Activated CD4-positive, alpha-beta T cell treated with anti-CD3 and anti-CD28 coated beads for 48 hours (primary cell): ENCODE data around the gene HSD11B2.
A peak's percentile ranks its signal among the peaks of the same experiment; 100 is the strongest.

Experiments
- DNase-seq: peaks from one replicate; pipeline ENCODE4 v3.0.0-alpha.2; 2020

HSD11B2 gene

GRCh38 chr16:67430977-67431774 lies at the start of gene HSD11B2:
TSS of gene HSD11B2 (plus strand) at chr16:67431121. CDS start at chr16:67431249, 128 bp downstream.
- DNase-seq: peak; percentile 22

DNA sequence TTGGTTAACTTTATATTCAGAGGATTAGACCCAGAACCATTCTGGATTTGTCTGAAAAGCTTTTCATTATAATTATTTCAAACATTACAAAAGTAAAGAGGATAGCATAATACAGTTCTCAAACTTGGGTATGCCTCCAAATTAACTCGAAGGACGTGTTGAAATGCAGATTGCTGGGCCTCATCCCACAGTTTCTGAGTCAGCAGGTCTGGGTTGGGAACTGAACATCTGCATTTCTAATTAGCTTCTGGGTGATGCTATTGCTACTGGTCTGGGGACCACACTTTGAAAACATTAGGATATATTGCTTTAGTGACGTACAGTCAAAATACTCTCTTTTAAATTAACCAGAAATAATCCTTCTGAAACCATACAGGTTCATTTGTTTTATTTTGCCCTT lies 47.6 kb upstream of the HSD11B2 start:
- DNase-seq: no peak

DNA sequence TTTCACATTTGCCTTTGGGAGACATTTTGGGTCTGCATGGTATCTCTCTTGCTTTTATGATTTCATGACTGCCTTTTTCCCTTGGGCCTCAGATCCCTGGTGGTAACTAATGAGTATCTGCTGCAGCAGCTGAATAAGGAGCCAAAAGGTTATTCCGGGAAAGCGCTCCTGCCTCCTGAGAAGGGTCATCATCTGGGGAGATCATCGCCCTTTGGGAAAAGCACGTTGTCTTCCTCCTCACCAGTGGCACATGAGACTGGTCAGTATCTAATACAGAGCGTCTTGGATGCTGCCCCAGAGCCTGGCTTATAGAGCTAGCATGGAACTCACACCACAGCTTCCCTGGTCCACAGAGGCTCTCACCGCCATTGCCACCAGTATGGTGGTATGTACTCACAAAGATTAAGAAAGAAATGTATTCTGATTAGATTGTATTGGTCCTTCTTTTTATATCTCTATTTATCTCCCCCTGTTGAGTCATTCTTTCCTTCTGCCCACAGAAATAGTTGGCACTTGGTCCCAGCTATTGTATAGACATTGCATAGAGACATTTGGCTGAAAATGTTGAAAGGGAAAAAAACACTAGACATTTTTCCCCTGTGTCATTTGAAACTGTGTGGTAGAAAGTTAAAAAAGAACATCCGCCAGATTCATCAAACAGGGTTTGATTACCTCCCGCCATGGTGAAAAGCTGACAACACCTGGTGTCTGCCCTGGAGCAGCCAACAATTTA lies 46.0 kb upstream of the HSD11B2 start:
- no peak for DNase-seq

DNA sequence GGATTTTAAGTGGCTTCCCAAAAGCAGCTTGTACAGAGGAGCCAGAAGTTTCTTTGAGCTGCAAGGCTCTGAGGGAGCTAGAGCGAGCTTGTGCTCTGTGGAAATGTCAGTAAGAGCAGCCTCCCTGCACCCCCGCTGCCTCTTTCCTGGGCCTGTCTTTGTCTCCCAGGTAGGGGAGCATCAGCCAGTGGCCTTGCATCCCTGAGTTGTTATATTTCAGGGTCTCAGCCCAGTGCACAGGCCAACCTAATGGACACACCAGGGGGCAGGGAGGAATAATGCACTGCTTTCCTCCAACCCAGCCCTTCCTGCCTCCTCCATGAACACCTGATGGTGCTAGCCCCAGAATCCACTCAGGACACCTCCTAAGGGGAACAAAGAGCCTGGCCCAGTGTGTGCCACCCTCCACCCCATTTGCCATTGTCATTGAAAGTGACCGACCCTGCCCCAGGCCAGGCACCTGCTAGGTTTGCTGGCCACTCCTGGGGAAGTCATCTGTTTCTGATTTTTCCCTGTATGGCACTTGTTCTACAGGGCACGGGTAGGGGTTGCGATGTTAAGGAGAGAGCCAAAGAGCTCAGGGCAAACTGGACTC lies 44.0 kb upstream of the HSD11B2 start:
- DNase-seq: no peak

DNA sequence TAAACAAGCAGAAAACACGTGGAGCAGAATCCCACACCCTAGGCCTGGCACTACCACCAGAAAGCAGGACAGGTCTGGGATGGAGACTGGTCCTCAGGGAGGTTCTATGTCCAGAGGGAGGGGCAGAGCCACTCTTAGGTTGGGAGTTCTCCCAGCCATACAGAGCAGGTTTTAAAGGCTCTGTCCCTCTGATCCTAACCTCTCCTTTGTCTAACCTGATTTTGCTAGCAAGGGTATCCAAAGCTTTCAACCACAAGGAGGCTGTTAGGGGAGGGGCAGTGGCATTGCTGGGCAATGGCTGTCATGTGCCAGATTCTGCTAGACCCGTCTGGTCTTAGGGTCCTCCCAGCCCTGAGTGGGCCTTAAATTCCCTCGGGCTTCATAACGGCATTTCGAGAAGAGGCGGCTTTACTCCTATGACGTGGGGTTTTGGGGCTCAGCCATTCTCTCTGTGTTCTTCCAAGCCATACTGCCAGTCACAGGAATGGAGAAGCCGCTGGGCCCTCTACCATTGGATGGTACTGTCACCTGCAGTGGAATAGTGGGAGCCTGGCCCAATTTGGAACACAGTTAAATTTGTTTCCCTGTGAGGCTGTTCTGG lies 43.3 kb upstream of the HSD11B2 start:
- no peak for DNase-seq

DNA sequence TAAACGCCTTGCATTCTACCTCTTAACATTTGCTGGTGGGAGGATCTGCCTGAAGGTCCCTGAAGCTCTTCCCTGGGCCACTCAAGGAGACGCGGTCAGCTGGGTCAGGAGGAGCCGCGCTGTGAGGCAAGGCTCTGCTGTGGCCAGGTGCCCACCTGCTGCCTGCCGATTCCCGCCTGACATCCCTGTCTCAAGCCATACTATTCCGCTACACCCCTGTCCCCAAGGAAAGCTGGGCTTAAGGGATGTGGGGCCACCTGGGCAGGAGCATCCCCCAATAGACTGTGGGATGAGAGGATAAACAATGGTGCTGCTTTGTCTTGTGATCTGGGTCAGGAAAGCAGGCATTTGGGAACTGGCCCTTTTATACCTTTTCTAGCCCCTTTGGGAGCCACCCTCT lies 42.7 kb upstream of the HSD11B2 start:
- no peak for DNase-seq

DNA sequence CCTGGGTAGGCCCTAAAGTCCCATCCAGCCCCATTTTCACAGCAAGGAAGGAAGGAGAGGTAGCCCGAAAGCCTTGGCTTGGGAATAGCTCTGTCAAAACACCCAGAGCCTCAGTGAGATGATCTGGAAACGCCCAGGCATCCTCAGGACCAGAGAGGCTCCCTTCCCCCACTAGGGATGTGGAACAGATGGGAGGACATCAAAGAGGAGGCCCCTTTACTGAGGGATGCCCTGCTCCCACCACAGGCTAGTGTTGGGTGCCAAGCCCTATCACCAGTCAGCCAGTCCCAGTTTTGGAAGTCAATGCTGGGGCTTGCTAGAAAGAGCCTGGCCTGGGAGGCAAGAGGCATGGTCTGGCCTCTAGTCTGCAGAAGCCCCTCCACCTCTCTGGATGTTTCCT lies 42.3 kb upstream of the HSD11B2 start:
- DNase-seq: no peak

DNA sequence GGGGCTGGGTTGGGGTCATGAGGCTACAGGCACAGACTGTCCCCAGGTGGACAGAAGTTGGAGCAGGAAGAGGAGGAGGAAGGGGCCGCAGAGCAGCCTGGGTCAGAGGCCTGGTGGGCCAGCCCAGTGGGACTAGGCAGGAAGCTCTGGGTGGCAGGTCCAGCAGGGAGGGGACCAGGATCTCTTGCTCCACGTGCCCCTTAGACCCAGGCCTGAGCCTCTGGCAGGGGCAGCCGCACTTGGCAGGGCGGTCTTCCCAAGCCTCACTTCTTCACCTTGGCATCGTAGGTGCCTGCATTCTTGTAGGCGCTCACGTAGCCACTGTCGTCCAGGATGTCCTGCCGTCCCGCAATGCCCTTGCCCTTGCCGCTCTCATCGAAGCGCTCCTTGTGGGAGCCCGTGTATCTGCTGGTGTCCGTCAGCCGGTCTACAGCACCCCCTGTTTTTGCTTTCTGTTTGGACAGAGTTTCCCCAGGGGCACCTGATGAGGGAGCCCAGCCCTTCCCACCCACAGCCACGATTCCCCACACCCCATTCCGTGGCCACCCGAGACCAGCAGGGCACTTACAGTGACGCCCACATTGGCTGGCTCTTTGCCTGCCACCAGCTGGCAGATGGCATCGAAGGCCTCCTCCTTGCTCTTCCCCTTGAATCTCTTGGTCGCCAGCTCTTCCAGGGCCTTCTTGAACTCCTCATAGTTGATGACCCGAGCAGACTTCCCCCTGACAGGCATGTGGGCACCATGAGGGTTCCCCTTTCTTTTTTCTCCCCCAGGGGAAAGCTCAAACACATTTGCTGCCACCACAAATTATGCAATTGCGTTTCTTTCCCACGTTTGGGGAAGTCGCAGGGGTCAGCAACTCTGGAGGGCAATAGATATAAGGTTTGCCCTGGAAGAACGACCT lies 40.8 kb upstream of the HSD11B2 start:
- DNase-seq: no peak

DNA sequence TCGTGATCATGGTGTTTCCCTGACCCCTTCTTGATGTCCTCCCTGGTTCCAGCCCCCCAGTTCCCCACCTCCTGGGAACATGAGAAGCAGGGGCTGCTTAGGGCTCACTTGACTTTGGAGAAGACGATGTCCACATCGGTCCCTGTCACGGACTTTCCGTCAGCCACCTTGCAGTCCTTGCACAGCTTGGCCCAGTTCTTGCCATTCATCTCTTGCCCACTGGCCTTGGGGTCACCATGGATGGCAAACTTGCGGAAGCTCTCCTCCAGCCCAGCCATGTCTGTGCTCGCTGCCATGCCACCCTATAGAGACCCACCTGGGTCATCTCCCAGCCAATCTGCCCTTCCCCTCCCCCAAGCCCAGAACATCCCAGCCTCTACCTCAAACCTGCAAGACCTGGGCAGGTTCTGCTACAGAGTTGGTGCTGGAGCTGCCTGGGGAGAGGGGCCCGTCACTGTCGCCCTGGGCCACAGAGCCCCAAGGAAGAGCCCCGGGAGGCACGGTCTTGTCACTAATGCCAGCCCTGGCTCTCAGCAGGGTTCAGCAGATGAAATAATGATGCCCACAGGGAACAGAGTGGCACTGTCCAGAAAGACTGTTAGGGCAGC lies 40.0 kb upstream of the HSD11B2 start:
- no peak for DNase-seq

DNA sequence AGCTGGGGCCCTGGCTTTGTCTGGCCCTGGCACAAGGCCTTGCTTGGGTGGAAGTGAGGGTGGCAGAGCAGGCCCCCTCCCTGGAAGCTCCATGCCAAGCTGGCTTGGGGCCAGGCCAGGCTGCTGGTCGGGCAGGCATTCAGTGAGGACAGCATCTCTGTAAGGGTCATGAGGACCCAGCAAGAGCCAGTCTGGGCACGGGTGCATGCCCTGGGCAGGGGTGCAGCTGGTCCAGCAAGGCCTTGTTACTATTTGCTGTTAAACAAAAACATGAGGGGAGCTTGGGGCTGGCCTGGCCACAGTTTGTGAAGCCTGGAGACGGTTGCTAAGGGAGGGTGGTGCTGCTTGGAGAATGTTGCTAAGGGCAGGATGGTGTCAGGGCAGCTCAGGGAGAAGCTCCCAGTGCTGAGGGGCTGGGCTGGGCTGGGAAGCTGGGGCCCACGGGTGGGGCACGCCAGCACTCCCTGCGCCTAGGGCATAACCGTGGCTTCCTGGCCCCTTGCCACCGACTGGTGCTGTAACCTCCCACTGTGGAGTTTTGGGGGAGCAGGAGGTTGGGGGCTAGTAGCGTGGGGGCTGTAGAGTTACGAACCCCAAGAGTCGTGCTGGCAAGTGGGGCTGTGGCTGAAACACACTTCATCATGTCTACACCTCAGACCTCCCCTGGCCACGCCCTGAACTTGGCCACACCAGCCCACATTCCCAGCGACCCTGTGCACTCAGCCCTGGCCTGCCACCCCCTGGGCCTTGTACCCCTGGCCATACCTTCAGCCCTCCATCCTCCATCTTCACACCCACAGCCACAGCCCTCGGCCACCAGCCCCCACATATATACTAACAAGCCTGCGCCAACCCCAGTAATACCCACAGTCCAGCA lies 39.3 kb upstream of the HSD11B2 start:
- no peak for DNase-seq

DNA sequence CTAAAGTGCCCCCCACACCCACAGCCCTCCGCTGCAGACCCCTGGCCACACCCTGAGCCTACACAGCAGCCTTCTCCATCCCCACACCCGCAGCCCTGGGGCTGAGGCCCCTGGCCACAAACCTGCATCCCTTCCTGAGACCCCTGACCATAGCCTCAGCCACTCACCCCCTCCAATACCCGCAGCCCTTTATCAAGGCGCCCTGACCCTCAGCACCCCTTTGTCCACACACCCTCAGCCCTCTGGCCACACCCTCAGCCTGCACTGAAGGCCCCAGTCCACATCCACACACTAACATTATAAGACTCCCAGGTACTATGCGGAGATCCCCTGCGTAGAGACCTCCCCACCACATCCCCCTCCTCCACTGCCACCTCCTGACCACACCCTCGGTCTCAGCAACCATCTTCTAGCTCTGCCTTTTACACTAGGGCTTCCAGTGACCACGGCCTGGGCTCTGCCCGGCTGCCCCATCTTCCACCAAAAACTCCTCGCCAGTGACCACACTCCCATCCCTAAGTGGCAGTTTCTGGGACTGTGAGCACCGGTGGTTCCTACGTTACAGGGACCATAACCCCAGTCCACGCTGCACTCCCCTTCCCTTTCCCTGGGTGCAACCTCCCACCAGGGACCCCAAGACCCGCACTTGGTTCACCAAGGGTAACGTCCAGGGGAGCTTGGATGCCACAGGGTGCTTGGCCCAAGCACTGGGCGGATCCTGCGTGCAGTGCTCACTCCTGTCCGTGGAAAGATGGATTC lies 38.4 kb upstream of the HSD11B2 start:
- no peak for DNase-seq

DNA sequence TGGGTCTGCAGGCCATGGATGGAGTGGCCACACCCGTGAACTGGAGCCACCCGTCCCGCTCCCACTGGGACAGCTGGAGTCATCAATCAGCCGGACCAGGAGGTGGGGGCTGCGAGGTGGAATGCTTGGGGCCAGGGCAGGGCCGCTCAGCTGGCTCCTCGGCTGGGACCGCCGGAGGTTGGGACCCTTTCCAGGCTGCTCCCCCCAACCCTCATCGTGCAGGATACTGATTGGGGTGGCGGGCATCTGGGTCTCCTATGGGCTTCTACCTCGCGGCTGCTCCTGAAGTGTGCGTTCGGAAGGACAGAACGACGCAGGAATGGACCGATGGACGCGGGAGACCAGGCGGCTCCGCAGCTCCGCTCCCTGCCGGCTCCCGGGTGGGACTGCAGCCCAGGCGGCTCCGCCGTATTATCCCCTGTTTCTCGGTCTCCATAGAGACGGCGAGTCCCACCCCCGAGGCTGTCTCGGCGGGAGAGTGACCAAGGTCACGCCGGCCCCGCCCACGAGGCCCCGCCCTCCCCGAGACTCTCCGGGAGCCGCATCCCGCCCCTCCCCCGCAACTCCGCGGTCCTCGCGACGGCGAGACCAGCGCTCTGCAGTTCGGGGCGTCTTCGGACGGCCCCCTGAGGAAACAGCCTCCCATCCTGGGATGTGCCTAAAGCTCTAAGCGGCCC lies 37.7 kb upstream of the HSD11B2 start, which contains the start of gene TPPP3:
TSS of gene TPPP3 (minus strand) at position 388 of the 677 bp plus-strand sequence. CDS start 2,387 bp downstream, outside the sequence.
- peak; percentile 66 for DNase-seq

- DNase-seq: no peak
These were observed 37.1 kb upstream of the HSD11B2 start for GRCh38 chr16:67393788-67394154.

DNA sequence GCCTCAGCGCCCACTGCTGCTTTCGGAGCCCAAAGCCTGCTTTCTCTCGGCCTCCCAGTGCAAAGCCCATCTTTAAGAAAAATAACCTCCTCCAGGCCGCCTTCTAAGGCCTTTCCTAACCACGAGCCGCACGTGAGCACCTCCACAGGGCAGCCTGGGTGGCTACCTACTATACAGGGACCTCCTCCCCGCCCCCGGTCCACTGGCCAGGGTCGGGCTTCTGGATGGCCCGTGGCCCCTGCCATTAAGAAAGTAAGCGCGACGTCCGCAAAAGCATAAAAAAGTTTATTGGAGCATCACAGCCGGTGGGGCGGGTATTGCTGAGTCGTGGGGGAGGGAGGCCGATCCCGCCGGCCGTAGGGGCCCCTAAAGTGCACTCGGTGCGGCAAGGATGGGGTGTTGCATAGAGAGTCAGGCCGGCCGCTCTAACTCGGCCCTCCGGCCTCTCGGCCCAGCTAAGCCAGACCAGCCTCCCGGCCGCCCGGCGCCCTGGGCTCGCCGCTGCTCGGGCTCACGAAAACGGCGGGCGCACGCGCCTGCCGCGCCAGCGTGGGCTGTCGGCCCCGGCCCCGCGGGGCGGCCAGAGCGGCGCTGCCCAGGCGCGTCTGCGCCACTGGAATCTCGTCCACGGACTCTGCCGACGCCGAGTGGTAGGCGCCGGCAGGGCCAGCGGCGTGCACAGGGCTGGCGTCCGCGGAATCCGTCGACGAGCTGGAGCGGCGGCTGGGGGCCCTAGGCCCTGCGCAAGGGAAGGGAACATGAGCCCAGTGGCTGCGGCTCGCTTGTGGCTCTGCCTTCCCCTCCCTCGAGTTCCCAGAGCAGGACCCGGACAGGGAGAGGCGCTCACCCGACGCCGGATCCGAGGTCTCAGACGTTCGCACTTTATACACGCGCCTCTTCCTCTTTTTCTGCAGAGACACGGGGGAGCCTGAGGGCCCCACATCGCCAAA lies 36.5 kb upstream of the HSD11B2 start:
- DNase-seq: no peak

- DNase-seq: no peak
These were observed 35.8 kb upstream of the HSD11B2 start for GRCh38 chr16:67395105-67395457.

- no peak for DNase-seq
These were observed 35.3 kb upstream of the HSD11B2 start for GRCh38 chr16:67395458-67396158.

DNA sequence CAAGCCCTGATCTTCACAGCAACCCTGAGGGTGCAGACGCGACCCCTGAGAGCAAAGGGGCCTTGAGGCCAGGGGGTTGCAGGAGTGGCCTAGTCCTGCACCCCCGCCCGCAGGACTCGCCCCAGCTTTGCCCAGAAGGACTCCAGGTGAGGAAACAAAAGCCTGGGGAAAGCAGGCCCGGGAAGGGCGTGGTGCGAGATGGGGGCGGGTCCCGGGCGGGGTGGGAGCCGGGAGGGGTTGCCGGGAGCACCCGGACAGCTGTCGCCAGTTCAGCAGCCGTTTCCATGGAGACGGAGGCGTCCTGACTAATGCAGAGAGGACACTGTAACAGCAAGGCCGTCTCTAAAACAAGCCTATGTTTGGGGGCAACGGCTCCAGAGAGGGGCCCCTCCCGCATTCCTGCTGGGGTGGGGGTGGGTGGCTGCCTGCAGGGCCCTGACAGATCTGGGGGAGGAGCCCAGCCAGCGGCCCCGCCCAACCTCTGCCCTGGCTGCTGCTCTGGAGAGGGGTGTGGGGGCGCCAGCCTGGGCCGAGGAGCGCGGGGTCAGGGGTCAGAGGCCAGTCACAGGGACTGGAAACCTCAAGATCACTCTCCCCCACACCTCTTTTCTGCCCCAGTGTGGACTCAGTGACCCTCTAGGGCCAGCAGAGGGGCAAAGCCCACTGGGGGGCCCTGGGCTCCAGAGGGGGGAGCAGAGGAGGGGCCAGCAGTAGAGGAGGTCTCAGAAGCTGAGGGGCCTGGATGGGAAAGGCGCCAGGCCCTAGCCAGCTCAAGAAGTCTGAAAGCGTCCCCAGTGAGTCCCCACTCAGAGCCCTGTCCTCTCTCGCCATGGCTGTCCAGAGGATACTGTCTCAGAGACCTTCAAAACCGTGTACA lies 34.5 kb upstream of the HSD11B2 start:
- no peak for DNase-seq
